ENCODE results near the gene PLA2G12B.
"Not testable (repeated sequence)": the region's sequence is repeated elsewhere in the genome, so short reads cannot be mapped to it uniquely, and the experiment has no call there.

Gene PLA2G12B, protein sequence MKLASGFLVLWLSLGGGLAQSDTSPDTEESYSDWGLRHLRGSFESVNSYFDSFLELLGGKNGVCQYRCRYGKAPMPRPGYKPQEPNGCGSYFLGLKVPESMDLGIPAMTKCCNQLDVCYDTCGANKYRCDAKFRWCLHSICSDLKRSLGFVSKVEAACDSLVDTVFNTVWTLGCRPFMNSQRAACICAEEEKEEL

DNA sequence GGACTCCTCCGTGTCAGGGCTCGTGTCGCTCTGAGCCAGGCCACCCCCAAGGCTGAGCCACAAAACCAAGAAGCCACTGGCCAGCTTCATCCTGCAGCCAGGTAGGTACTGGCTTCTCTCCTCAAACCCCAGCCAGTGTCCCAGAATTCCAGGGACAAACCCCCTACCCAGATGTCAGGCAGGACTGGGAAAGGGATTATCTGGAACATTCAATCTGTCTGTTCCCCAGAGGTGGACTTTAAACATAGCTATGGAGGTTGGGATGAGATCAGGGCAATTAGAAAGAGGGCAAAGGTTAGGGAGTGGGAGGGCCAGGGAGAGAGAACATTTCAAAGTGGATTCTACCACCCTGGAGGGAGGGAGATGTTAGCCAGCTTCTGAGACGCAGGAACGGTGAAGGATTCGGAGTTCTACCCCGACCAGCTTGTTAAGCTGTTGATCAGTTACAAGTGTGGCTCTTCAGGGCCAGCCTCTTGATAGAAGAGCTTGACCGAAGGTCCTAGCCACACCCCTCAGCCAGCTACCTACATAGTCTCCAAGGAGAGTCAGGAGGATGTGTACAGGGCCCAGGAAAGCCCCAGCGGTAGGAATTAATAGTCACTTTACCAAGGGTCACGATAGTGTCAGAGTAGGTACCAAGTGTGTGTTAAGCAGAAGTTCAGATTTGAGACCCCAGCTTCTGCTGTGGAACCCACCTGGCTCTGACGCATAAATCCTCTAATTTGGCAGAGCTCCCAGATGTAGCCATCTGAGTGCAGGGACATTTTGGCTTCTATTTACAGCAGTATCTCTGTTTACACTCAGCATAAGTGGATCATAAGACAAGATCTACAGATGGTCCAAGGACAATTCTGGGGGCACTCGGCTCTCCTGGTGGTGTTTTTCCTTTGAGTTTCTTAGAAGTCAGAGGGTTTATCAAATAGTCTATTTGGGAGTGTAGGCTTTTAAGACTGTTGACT, at the start of gene PLA2G12B:
TSS of gene PLA2G12B (minus strand) at position 211 of the 959 bp plus-strand sequence. CDS start at position 90, 121 bp downstream.
- no peak for DNase-seq (ENCODE audit: low read depth)

DNA sequence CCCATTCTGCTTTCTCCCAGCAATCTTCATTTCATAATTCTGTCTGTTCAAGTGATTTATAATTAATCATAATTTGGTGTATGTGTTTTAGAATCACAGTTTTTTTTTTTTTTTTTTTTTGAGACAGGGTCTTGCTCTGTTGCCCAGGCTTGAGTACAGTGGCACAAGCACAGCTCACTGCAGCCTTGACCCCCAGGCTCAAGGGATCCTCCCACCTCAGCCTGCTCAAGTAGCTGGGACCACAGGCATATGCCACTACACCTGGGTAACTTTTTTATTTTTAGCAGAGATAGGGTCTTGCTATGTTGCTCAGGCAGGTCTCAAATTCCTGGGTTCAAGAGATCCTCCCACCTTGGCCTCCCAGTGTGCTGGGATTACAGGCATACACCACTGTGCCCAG, 49.2 kb upstream of the PLA2G12B start:
- DNase-seq (ENCODE audit: low read depth) = no peak

DNA sequence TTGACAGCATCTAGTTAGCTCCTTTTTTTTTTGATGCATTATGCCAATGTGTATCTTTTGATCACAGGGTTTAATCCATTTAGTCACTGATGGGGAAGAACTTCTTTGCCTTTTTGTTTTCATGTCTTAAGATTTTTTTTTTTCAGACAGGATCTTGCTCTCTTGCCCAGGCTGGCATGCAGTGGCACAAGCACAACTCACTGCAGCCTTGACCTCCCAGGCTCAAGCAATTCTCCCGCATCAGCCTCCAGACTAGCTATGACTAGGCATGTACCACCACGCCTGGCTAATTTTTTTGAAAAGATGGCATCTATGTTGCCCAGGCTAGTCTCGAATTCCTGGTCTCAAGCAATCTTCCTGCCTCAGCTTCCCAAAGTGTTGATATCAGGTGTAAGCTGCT, 46.4 kb upstream of the PLA2G12B start:
- DNase-seq (ENCODE audit: low read depth) = no peak

DNA sequence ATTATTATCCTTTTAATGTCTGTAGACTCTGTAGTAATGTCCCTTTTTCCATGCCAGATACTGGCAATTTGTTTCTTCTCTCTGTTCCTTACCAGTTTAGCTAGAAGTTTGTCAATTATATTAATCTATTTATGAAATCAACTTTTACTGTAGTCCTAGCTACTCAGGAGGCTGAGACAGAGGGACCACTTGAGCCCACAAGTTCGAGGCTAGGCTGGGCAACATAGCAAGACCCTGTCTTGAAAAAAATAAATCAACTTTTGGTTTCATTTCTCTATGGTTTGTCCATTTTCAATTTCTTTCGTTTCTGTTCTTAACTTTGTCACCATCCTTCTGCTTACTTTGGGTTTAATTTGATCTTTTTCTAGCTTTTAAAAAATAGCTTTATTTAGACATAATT, 42.5 kb upstream of the PLA2G12B start:
- DNase-seq (ENCODE audit: low read depth) = no peak

DNA sequence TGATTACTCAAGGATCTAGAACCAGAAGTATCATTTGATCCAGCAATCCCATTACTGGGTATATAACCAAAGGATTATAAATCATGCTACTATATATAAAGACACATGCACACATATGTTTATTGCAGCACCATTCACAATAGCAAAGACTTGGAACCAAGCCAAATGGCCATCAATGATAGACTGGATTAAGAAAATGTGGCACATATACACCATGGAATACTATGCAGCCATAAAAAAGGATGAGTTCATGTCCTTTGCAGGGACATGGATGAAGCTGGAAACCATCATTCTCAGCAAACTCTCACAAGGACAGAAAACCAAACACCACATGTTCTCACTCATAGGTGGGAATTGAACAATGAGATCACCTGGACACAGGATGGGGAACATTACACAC, 40.9 kb upstream of the PLA2G12B start:
- DNase-seq (ENCODE audit: low read depth) = not testable (repeated sequence)

DNA sequence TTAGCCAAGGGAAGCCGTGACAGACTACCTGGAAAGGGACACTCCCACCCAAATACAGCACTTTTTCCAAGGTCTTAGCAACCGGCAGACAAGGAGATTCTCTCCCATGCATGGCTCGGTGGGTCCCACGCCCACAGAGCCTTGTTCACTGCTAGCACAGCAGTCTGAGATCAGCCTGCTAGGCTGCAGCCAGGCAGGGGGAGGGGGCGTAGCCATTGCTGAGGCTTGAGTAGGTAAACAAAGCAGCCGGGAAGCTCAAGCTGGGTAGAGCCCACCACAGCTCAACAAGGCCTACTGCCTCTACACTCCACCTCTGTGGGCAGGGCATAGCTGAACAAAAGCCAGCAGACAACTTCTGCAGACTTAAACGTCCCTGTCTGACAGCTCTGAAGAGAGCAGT, 35.2 kb upstream of the PLA2G12B start:
- not testable (repeated sequence) for DNase-seq (ENCODE audit: low read depth)

DNA sequence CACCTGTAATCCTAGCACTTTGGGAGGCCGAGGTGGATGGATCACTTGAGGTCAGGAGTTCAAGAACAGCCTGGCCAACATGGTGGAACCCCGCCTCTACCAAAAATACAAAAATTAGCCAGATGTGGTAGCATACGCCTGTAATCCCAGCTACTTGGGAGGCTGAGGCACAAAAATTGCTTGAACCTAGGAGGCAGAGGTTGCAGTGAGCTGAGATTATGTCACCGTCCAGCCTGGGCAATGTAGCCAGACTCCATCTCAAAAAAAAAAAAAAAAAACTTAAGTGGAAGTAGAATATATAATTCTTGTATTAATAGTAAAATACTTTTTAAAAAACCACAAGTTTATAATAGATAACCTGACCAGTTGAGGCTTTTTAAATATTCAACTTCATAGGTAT, 30.0 kb upstream of the PLA2G12B start:
- DNase-seq (ENCODE audit: low read depth) = not testable (repeated sequence)

DNA sequence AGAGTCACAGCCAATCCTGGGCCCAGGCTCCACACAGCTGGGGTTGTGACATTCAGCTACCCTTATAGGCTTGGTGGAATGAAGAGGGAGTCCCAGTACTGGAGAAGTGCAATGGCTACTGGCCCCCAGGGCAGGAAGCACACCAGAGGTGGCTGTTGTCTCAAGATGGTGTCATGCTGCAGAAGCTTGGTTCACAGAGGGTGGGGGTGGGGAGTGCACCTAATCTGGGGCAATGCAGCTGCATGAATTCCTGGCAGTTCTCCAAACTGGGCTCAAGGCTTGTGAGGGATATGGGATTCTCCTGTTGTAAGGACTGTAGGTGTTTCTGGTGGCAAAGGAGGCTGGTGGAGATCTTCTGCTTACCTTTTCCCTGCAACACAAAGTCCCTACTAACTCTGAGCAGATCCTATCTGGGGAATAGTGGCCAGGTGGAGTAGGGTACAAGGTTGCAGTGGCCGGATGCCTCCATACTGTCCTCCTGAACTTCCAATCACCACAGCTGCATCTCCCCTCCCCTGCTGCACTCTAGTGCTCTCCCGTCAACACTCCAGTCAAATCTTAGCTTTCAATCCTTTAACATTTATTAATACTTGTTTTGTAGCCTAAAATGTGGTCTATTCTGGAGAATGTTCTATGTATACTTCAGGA, 27.4 kb upstream of the PLA2G12B start:
- no peak for DNase-seq (ENCODE audit: low read depth)

DNA sequence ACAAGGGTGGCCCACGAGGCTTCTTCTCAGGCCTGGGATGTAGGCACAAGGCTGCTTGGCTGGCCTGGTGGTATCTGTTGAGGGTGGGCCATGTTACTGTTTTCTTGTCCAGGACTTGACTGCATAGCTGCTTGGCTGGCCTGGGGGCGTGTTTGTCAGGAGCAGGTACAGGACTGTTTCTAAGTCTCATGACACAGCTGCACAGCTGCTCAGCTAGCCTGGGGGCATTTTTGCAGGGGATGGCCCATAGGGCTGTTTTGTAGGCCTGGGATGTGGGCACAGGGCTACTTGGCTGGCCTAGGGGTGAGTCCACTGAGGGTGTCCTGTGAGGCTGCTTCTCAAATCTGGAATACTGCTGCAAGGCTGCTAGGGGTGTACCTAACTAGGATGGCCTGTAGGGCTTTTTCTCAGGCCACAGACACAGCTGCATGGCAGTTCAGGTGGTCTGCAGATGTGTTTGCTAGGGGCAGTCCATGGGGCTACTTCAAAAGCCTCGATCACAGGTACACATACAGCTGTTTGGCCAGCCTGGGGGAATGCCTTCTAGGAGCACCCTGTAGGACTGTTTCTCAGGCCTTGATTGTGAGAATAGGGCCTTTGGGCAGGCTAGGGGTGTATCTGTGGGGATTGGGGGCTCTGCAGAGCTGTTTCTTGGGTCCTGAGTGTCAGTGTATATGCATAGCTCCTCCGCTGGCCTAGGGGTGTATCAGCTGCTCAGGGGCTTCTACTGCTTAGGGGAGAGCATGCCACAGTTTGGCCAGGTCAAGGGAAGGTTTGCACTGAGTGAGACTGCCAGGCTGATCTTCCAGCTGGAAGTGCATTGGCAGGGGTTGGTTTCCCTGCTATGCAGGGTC, 26.6 kb upstream of the PLA2G12B start:
- DNase-seq (ENCODE audit: low read depth) = no peak

DNA sequence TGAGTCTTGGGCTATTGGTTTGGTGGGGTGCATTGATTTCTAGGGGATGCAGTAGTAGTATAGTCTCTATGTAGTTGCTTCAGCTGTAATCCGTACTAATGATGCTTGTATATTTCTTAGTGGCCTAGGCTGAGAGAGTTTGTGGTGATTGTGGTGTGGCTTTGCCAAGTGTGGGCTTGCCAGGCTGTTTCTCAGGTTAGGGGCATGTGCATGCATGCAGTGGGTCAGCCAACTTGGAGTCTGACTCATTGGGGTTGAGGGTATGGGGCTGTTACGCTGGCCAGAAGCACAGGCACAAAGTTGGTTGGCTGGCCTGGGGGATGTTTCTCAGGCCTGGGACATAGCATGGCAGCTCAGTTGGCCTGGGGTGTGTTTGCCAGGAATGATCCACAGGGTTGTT, 25.7 kb upstream of the PLA2G12B start:
- DNase-seq (ENCODE audit: low read depth) = no peak

DNA sequence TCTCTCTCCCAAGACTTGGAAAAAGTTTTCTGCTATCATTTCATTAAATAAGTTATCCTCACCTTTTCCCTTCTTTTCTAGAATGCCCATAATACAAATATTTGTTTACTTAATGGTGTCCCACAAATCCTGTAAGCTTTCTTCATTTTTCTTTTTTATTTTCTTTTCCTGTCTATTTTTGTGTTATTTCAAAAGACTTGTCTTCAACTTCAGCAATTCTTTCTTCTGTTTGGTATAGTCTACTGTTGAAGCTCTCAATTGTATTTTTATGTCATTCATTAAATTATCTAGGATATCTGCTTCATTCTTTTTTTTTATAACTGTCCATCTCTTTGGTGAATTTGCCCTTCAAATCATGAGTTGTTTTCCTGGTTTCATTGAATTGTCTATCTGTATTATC, 25.1 kb upstream of the PLA2G12B start:
- DNase-seq (ENCODE audit: low read depth) = no peak

DNA sequence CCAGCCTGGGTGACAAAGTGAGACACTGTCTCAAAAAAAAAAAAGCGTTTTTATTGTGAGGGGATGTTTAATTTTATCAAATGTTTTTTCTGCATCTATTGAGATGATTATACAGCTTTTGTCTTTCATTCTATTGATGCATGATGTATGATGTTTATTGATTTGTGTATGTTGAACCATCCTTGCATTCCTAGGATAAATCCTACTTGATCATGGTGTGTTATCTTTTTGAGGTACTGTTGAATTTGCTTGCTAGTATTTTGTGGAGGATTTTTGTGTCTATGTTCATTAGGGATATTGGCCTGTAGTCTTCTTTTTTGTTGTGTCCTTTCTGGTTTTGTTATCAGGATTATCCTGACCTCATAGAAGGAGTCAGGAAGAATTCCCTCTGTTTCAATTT, 22.3 kb upstream of the PLA2G12B start:
- no peak for DNase-seq (ENCODE audit: low read depth)

DNA sequence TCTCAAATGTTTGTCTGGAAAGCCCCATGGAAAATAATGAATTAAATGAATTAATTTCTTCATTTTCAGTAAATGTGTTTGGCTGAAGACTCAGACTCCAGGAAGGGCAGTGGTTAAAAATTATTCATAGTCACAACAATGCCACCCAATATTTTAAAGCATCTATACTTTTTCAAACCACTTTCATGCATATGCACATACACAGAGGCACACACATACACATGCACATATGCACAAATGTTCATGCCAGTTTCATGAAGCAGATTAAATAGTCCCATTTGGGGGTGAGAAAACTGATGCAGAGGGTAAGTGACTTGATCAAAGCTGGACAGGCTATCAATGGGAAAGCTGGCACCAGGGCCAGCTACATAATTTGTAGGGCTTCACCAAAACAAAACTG, 1.4 kb upstream of the PLA2G12B start:
- no peak for DNase-seq (ENCODE audit: low read depth)

DNA sequence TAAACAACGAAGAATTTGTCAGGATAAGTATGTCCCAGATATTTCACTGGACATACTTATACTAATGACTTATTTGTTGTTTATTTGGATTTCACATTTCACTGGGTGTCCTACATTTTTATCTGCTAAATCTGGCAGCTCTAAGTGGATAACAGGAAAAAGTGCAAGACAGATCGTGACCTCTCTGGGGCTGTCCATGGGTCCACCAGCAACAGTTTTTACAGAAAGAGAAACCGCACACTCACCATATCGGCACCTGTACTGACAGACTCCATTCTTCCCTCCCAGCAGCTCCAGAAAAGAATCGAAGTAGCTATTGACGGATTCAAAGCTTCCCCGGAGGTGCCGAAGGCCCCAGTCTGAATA, 393 bp downstream of the PLA2G12B start:
- DNase-seq (ENCODE audit: low read depth) = no peak

DNA sequence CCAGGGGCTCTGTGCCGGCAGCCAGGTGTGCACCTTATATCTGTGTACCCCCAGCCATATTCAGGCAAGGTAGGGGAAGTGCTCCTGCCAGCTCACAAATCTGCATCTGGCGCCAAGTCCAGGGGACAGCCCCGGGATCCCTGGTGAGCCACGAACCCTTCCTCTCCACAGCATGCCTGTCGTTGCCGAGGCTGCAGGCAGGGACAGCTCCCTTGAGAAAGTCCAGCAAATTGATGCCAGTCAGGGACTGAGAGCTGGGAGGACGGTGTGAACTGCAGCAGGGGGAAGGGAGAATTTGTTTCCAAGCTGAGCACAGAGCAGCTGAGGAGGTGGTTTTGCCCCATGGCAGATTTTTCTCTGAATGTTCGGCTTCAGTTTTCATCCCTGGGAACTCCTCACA, 919 bp downstream of the PLA2G12B start:
- DNase-seq (ENCODE audit: low read depth) = no peak

DNA sequence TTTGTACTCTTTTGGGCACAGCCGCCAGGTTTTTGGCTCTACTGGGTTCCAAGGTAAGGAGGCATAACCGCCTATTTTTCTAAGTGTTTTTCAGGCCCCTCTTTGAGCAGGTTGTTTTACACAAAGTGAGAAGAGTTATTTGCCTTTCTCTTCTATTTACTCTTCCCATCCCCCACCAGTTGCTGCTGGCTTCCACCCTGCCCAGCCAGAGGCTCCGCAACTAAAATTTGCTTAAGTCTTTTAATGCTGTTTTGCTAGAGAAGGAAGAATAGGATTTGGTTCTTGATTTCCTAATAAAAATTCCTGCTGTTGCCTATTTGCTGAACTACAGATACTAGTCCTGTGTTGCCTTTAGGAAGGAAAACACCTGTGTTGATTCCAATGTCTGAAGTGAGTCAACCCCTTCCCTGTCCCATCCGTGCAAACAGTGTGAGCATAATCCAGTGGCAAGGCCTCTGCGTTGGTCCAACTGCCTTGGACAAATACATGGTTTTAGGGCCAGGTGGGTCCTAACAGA, 1.9 kb downstream of the PLA2G12B start:
- DNase-seq (ENCODE audit: low read depth) = no peak

DNA sequence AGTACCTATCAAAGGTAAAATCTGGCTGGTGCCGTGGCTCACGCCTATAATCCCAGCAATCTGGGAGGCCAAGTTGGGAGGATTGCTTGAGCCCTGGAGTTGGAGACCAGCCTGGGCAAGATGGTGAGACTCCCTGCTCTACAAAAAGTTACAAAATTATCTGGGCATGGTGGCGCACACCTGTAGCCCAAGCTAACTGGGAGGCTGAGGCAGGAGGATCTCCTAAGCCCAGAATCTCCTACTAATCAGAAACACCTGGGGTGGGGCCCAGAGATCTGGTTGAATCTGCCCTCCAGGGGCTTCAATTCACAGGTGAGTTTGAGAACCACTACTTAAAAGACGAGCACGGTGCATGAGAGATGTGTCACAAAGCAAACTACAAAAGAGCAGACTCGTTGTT, 2.4 kb downstream of the PLA2G12B start:
- no peak for DNase-seq (ENCODE audit: low read depth)

DNA sequence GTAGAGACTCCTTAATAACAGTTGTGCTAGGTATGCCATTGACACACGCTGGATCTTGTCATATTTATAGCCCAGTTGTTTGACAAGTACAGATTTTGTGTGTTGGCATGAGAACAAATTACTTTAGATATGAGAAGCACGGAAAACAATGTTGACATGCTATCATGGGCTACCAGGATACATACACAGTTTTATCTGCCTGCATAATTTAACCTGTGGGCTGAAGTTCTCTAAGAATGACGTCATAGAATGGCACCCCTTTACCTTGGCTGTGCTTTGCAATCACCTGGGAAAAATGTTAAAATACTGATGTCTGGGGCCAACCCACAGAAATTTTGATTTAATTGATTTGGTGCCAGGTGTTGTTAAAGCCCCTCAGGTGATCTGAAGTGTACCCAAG, 2.8 kb downstream of the PLA2G12B start:
- DNase-seq (ENCODE audit: low read depth) = no peak

DNA sequence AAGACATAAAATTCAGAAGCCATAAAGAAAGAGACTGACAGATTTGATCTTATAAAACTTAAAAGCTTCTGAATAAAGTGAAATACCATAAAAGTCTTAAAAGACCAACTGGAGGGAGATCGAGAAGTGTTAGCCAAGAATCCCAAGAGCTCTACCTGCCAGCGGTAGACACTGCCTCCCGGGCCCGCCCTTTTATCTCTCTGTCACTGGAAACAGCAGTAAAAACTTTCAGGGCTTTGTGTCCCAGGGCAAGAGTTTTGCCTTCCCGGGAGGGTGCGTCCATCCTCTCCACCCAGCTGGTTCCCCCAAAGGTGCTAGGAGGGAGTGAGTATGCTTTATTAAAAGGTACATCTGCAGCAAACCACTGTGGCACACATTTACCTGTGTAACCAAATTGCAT, 5.8 kb downstream of the PLA2G12B start:
- no peak for DNase-seq (ENCODE audit: low read depth)

DNA sequence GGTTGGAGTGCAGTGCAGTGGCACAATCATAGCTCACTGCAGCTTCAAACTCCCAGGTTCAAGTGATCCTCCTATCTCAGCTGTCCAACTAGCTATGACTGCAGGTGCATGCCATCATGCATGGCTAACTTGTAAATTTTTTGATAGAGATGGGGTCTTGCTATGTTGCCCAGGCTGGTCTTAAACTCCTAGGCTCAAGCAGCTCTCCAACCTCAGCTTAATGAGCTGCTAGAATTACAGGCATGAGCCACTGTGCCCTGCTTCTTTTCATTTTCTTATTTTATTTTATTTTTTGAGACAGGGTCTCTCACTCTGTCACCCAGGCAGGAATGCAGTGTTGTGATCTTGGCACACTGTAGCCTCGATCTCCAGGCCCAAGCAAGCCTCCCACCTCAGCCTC, 7.6 kb downstream of the PLA2G12B start:
- no peak for DNase-seq (ENCODE audit: low read depth)

DNA sequence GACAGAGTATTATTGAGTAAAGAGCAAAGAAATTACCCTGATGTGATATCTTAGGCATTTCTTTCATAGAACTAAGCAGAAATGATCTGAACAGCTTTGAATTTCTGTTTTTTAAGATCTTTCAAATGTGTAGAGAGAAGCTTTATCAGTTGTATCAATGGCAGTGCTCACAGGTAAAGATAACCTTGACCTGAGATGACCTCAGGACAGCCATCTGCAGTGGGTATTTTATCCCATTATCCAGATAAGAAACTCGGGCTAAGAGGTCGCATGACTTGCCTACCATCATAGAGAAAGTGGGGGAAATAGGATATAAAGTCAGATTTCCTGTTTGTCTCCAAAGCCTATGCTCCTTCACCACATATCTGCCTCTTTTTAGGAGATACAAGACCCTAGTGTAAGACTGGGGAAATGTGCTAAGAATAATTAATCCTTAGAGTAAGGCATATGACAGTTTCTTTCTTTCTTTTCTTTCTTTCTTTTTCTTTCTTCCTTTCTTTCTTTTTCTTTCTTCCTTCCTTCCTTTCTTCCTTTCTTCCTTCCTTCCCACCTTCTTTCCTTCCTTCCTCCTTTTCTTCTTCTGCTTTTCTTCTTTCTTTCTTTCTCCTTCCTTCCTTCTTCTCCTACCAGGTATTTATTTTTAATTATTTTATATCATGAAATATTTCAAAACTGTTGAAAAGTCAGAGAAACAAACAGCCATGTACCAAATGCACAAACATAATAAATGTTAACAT, 10.9 kb downstream of the PLA2G12B start:
- no peak for DNase-seq (ENCODE audit: low read depth)

All from stromal cell of bone marrow (primary cell).